ENCODE measurements around the gene EIF4H. TPM values are rescaled to one million over a fixed set of nuclear protein-coding genes. Genes with fewer than 3 reads are reported as not detected.
A peak's percentile ranks its signal among the peaks of the same experiment; 100 is the strongest.

EIF4H gene
- total RNA-seq, 4 donors from 2014 or later = 212 to 351 (median 309) TPM

GRCh38 chr7:74185016-74185415 is 10.9 kb downstream of the EIF4H start:
- H3K4me1 ChIP-seq = peaks cover 85 to 92% (median 89%) of the 10 kb centered on the region in 4 donors
- no peaks in the 10 kb centered on the region for H3K27me3 ChIP-seq
- H3K27ac ChIP-seq (replicated peaks in 1 of 4) = peak overlapping the region; percentile 10 to 60 (median 34)

GRCh38 chr7:74185636-74186035 is 11.5 kb downstream of the EIF4H start:
- H3K4me3 ChIP-seq = no peak overlapping the region
- 10% methylated on average over 5 of the region's 5 CpGs for WGBS
- H3K27me3 ChIP-seq = no peaks in the 10 kb centered on the region
- TF ChIP-seq CTCF (IDR thresholded peaks at IDR 0.05) = no peak
- TF ChIP-seq POLR2A (IDR thresholded peaks at IDR 0.05; ENCODE audit: low read depth) = no peak
- no peak for TF ChIP-seq EP300 (IDR thresholded peaks at IDR 0.05)
- H3K27ac ChIP-seq (replicated peaks in 1 of 4) = peak overlapping the region in 3 of 4 donors; percentile 32 to 60 (median 36)
- intact Hi-C loops (cut with DNase I) = loop anchor here (10.0 kb wide), 1 partner anchor 321 kb away; the partner anchor contains the start of gene TMEM270
- no peak for DNase-seq (ENCODE audit: extremely low spot score)
- peaks cover 79 to 86% (median 83%) of the 10 kb centered on the region in 4 donors for H3K4me1 ChIP-seq
- peaks cover 23 to 44% (median 30%) of the 10 kb centered on the region in 4 donors for H3K36me3 ChIP-seq
- H3K9me3 ChIP-seq = no peaks in the 10 kb centered on the region

More at GRCh38 chr7:74185016-74185415, 10.9 kb downstream of the EIF4H start:
- WGBS = 86% methylated on average over 6 of the region's 6 CpGs
- Histone ChIP-seq H3K9me3 (no peaks in the 10 kb centered on the region), H3K36me3 (peaks cover 18 to 38% (median 23%) of the 10 kb centered on the region in 4 donors), H3K4me3 (no peak overlapping the region)
- no peak for TF ChIP-seq POLR2A (IDR thresholded peaks at IDR 0.05; ENCODE audit: low read depth)
- no peak for TF ChIP-seq CTCF (IDR thresholded peaks at IDR 0.05)
- no peak for TF ChIP-seq POLR2AphosphoS5 (IDR thresholded peaks at IDR 0.05)
- no peak for TF ChIP-seq EP300 (IDR thresholded peaks at IDR 0.05)
- no peak for DNase-seq (ENCODE audit: extremely low spot score)
- intact Hi-C loops (cut with DNase I) = loop anchor here (10.0 kb wide), 1 partner anchor 320 kb away; the partner anchor contains the start of gene TMEM270

- Histone ChIP-seq H3K4me1 (peaks cover 55 to 61% (median 58%) of the 10 kb centered on the region in 4 donors), H3K9me3 (no peaks in the 10 kb centered on the region), H3K27me3 (no peaks in the 10 kb centered on the region), H3K4me3 (no peak overlapping the region), H3K27ac (replicated peaks in 1 of 4) (peak overlapping the region; percentile 8 to 77 (median 63)), H3K36me3 (peaks cover 44 to 58% (median 54%) of the 10 kb centered on the region in 4 donors)
- TF ChIP-seq POLR2A (IDR thresholded peaks at IDR 0.05; ENCODE audit: low read depth) = no peak
- TF ChIP-seq EP300 (IDR thresholded peaks at IDR 0.05) = no peak
- no peak for TF ChIP-seq POLR2AphosphoS5 (IDR thresholded peaks at IDR 0.05)
- TF ChIP-seq CTCF (IDR thresholded peaks at IDR 0.05) = no peak
- no peak for DNase-seq (ENCODE audit: extremely low spot score)
- intact Hi-C loops (cut with DNase I) = loop anchor here (10.0 kb wide), 1 partner anchor 323 kb away; the partner anchor contains the start of gene TMEM270
- WGBS = 60% methylated on average over 11 of the region's 11 CpGs
These were observed 13.9 kb downstream of the EIF4H start for GRCh38 chr7:74187915-74188675.

- no peak overlapping the region for H3K4me3 ChIP-seq
- peaks cover 63 to 80% (median 75%) of the 10 kb centered on the region in 4 donors for H3K36me3 ChIP-seq
- intact Hi-C loops (cut with DNase I) = no loop called here
- no peaks in the 10 kb centered on the region for H3K9me3 ChIP-seq
- no peaks in the 10 kb centered on the region for H3K27me3 ChIP-seq
- no peak for DNase-seq (ENCODE audit: extremely low spot score)
- 92% methylated on average over 5 of the region's 7 CpGs for WGBS
- H3K4me1 ChIP-seq = peaks cover 33 to 39% (median 37%) of the 10 kb centered on the region in 4 donors
- TF ChIP-seq POLR2A (IDR thresholded peaks at IDR 0.05; ENCODE audit: low read depth) (no peak), POLR2AphosphoS5 (IDR thresholded peaks at IDR 0.05) (no peak), CTCF (IDR thresholded peaks at IDR 0.05) (no peak), EP300 (IDR thresholded peaks at IDR 0.05) (no peak)
- H3K27ac ChIP-seq (replicated peaks in 1 of 4) = no peak overlapping the region
These were observed 16.1 kb downstream of the EIF4H start for GRCh38 chr7:74190259-74190658.
